GM21723 (cell line): ENCODE data around the gene RTP4.

Source experiments
- ATAC-seq: cut with Tn5 transposase; IDR thresholded peaks from one replicate; pipeline ENCODE4 v1.9.1; 2021; ENCODE audit warnings: mild to moderate bottlenecking, moderate library complexity; ENCODE audit not compliant: unreplicated experiment

Gene RTP4, protein sequence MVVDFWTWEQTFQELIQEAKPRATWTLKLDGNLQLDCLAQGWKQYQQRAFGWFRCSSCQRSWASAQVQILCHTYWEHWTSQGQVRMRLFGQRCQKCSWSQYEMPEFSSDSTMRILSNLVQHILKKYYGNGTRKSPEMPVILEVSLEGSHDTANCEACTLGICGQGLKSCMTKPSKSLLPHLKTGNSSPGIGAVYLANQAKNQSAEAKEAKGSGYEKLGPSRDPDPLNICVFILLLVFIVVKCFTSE

DNA sequence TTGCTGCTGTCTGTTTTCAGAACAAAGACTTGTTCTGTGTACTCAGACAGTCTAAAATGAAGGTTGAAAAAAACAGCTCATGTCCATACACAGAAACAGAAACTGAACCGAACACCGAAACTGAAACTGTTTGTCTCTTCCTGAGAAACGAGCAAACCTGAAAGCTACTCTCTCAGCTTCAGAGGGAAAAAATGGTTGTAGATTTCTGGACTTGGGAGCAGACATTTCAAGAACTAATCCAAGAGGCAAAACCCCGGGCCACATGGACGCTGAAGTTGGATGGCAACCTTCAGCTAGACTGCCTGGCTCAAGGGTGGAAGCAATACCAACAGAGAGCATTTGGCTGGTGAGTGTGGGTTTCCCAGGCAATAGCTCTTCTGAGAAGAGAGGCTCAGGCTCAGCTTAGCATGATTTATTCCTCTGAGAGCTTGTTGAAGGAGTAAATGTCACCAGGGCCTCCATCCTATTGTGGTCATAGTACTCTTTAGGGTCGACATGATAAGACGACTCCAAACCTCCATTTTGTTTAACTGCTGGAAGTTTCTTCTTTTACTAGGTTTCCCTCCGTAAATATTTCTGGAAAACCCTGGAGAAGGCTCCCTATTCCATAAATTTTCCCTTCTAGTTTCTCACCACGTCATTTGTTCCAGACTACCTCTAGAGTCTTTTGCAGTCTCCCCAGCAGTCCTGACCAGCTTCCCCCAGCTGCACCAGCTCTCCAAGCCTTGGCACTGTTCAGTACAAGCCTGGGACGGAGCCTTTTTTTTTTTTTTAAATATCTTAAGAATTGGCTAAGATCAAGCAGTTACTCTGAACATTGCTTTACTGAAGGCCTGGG is at the start of gene RTP4:
RTP4 (plus strand) TSS at position 135 of the 838 bp plus-strand sequence; CDS start at position 192, 57 bp downstream.
- peak; percentile 97 for ATAC-seq

DNA sequence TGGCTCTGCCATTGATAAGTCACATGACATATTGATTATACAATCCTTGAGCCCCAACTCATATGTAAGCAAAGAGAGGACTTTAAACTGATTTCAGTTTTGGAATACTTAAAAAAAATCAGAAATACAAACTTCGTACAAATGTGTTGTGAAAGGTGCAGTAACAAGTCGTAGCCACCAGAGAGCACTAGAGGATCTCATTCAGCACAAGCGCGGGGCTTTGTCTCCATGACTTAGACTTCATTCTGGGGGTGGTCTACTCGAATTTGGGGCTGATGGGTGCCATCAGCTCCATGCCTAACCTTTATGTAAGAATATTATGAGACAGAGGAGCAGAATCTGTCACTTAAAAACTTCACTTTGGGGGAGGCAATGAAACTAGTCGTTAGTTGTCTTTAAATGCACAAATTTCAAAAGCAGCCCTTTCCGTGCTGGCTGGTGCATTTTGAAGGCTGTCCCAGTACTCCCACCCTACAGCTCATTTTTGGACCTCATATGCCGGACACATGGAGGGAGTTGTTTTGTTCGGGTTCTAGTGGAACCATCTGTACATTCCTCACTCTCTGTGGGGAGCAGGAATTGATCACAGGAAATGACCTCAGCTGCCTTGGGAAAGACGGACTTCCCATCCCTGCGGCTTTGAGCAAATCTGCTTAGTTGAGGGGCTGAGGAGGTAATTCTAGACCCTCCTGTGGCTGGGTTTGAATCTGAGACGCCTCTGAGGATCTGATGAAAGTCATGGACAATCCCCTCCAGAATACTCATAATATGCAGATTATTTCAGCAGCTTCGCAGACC is 49.2 kb upstream of the RTP4 start:
- no peak for ATAC-seq

GRCh38 chr3:187319699-187320302 is 48.4 kb upstream of the RTP4 start:
- ATAC-seq = peak; percentile 82

DNA sequence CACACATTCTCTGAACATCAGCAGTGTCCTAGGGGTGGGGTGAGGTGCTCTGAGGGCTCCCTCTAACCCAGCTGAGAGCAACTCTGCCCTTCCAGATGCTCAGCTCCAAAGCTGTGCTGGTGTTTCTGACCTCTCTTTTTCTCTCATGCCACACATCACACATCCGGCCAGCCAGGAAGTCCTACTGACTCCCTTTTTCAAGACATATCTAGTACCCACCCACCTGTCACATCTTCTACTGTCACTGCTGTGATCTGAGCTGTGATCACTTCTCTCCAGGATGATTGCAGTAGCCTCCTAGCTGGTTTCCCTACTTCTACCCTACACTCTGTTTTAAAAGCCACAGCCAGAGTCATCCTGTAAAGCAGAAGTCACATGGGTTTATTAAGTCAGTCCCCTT is 46.4 kb upstream of the RTP4 start:
- no peak for ATAC-seq

GRCh38 chr3:187322291-187322690 is 45.9 kb upstream of the RTP4 start:
- no peak for ATAC-seq

GRCh38 chr3:187323091-187323490 is 45.1 kb upstream of the RTP4 start:
- ATAC-seq = no peak

DNA sequence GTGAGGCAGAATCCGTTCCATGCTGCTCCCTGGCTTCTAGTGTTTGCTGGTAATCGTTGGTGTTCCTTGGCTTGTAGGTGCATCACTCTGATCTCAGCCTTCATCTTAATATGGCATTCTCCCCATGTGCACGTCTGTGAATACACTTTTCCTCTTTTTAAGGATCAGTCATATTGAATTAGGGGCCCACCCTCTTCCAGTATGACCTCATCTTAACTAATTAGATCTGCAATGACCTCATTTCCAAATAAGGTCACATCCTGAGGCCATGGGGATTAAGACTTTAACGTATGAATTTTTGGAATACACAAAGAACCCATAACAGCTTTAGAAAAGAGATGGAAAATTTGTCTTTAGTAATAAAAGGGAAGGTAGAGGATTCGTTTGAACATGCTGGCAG is 42.6 kb upstream of the RTP4 start:
- ATAC-seq = no peak

DNA sequence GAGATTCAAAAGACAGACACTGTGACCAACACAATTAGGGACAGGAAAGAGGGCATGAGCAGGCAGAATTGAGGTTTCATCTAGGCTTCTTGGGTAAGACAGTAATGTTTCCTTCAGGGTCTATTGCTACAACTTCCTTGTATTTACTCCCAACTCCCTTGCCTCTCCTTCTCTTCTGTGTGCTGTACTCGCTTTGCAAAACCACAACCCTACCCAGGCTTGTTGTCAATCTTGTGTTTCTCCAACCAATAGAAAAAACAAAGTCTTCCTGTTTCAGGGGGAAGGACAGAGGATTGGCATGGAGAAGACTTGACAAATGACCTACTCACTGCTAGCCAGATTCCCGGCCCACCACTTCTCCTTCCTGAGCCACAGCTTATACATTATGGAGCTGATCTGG is 40.3 kb upstream of the RTP4 start:
- ATAC-seq = no peak

DNA sequence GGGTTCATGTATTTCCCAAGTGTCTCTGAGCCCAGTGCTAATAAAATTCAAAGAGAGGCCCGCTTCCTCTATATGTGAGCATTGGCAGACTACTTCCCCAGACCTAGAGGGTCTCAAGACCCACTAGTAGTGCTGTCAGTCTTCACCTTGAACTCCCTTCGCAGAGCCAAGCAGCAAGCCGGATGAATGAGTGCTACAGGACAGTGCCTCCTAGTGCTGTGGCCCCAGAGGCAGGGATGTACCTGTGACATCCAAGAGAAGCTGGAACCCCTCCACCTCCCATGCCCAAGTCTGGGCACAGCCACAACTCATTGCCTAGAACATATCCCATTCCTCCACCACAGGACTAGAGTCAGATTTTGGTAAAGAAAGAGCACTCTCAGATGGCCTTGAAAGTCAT is 39.5 kb upstream of the RTP4 start:
- no peak for ATAC-seq

DNA sequence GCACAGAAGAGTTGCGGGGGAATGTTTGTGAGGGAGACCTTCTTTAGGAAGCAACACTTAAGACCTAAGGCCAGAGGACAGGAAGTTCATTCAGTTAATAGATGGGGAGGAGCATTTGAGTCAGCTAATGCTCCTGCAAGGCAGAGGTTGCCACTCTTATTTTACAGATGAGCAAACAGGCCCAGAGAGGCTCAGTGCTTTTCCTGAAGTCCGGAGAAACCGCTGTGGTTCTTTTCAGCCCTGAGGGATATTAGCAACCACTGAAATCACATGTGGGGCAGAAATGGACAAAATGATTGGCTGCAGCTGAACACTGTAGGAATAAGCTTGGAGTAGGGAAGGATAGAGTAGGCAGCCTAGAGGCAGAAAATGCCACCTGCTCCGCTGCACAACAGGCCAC is 33.3 kb upstream of the RTP4 start:
- no peak for ATAC-seq

GRCh38 chr3:187336322-187336721 is 31.9 kb upstream of the RTP4 start:
- ATAC-seq = no peak

GRCh38 chr3:187340578-187340977 is 27.6 kb upstream of the RTP4 start:
- no peak for ATAC-seq

GRCh38 chr3:187342255-187342654 is 25.9 kb upstream of the RTP4 start:
- ATAC-seq = no peak

DNA sequence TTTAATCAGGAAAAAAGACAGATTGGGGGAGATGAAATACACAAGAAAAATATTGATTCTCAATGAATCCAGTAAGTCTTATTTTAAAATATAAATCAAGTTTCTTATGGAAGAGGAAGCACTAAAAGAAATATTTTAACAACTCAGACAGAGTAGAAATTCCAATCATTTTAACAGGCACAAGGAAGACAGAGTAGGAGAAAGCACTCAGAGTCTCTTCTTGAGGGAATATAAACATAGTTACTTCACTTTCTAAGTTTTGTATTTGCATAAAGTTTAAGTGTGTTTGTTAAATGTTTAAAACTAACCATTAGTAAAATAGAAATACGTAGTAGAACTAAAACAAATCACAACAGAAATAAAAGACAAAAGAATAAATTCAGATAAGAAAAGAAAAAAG is 24.5 kb upstream of the RTP4 start:
- no peak for ATAC-seq

- ATAC-seq = no peak
Measured at GRCh38 chr3:187352581-187353575, 15.3 kb upstream of the RTP4 start.

GRCh38 chr3:187358068-187358467 is 10.1 kb upstream of the RTP4 start:
- no peak for ATAC-seq

DNA sequence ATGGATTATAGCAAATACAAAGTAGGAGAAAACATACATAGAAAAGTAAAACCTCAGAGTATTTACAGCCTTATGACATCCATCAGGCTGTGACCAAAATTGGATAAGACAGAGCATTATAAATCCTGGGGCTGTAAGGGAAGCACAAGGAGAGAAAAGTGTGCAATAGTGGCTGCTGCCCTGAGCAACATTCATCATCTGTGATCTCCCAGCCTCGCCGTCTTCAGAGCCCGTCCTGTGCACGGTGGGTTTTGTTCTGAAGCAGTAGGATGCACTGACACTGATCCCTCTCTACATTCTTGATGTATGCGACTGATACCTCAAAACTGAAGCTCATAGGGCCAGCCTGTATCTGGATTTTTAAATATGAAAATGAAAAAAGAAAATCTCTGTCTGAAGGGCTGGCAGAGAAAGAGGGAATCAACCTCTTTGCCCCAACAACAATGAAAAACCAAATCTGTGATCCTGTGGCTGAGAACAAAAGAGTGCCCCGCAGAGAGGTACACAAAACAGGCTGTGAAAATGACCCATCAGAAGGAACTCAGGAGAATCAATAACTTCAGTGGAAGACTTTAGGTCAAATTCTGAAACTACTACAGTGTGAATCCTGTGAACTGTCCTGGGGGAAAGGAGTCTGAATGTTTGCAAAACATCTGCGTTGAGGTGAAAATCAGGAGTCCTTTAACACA is 8.2 kb upstream of the RTP4 start:
- no peak for ATAC-seq

- ATAC-seq = no peak
Measured at GRCh38 chr3:187360596-187360995, 7.6 kb upstream of the RTP4 start.

DNA sequence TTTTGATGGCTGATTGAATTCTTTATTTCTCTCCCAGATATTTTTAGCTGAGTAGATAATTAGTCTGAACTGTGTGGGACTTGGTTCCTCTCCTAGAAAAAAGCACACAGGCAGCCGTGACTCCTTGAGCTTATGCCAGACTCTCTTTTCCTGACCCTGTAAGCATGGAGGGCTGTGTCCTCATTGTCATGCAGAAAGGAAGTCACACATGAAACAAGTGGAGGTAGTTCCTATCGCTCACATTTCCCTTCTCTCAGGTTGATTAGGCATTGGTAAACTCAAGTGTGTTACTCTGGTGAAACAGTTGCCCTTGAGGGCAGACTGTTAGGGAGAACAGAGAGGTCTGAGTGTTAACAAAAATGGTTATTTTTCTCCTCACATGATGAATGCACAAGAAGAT is 6.3 kb upstream of the RTP4 start:
- no peak for ATAC-seq
